GM19452 (cell line): ENCODE data around the gene THRA.
A peak's percentile ranks its signal among the peaks of the same experiment; 100 is the strongest.

Experiments
- ATAC-seq: cut with Tn5 transposase; IDR thresholded peaks from one replicate; pipeline ENCODE4 v1.9.1; 2021; ENCODE audit not compliant: unreplicated experiment

The THRA gene

DNA sequence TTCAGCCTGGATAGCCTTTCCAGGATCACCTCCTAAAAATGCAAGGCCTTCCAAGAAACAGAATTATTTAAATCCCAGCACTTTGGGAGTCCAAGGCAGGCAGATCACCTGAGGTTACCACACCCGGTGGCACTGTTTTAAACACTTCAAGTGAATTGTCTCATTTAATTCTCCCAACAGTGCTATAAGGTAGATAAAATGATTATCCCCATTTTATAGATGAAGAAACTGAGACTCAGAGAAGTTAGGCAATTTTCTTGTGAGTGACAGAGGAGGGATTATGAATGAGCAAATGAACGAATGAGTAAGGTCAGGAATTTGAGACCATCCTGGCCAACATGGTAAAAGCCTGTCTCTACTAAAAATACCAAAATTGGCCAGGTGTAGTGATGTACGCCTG, 16.8 kb downstream of the THRA start:
- no peak for ATAC-seq

DNA sequence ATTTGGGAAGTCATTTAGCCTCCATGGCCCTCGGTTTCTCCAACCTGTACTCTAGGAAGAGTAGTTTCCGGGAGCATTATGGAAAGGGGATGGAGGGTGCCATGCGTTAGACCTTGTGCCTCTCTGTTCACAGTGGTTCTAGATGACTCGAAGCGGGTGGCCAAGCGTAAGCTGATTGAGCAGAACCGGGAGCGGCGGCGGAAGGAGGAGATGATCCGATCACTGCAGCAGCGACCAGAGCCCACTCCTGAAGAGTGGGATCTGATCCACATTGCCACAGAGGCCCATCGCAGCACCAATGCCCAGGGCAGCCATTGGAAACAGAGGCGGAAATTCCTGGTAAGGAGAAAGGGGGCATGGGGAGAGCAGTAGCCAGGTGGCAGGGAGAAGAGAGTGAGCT, 21.7 kb downstream of the THRA start:
- ATAC-seq: no peak

DNA sequence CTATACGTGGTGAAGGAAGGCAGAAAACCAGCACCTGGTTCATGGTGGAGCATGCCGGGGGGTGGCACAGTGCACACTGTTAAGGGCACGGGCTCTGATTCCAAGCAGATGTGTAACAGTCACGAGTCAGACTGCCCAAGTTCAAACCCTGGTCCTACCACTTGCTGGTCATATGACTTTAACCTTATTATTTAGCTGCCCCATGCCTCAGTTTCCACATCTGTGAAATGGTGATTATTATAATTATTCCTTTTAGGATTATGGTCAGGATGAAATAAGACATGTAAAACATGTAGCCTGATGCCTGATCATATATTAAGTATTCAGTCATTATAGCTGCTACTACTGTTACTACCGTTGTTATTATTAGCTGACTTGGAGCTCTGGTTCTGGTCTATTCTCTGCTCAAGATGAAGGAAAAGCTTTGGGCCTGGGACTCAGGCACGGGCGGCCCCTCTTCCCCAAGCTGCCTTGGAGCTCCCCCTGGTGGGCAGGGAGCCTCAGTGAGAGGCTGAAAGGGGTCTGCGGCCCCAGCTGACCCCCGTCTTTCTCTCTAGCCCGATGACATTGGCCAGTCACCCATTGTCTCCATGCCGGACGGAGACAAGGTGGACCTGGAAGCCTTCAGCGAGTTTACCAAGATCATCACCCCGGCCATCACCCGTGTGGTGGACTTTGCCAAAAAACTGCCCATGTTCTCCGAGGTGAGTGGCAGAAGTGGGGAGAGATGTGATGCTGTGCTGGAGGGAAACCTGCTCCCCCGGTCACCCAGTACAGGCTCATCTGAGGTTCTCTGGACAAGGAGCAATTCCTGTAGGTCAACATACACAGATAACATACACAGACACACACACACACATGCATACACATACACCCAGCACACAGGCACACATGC, 23.6 kb downstream of the THRA start:
- no peak for ATAC-seq

DNA sequence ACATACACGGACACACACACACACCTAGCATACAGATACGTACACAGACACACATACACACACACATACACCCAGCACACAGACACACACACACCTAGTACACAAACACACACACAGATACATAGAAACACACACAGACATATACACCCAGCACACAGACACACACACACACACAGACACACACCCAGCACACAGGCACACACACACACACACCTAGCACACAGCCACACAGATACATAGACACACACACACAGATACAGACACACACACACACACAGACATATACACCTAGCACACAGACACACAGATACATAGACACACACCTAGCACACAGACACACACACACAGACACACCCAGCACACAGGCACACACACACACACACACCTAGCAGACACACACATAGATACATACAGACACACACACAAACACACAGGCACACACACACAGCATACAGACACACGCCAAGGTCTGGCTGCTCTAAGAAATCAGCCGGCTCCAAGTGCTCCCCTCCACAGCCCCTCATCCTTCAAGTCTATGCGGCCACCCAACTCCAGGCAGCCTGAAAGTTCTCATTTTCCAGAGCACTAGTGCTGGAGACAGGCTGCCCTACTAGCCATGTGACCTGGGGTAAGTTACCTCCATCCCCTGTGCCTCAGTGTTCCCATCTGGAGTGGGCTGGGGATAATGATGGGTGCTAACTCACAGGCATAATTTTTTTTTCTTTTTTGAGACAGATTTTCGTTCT, 24.5 kb downstream of the THRA start:
- no peak for ATAC-seq

DNA sequence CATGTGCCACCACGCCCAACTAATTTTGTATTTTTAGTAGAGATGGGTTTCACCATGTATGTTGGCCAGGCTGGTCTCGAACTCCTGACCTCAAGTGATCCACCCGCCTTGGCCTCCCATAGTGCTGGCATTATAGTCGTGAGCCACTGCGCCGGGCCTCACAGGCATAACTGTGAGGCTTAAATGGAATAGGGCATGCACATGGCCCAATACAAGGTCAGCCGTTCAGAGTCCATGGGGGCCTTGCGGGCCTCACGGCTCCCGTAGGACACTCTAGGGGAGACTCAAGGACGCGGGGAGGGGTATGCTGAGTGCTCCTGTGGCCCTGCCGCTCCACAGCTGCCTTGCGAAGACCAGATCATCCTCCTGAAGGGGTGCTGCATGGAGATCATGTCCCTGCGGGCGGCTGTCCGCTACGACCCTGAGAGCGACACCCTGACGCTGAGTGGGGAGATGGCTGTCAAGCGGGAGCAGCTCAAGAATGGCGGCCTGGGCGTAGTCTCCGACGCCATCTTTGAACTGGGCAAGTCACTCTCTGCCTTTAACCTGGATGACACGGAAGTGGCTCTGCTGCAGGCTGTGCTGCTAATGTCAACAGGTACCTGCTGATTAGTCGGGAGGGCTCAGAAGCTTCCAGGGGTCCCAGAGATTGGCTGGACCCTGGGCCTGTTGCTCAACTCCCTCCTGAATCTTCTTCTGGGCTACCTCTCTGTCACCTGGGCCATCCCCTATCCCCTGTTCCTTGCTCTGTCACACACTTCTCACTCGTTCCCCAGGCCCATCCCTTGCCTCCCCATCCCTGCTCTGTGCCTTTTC, 25.3 kb downstream of the THRA start:
- no peak for ATAC-seq

DNA sequence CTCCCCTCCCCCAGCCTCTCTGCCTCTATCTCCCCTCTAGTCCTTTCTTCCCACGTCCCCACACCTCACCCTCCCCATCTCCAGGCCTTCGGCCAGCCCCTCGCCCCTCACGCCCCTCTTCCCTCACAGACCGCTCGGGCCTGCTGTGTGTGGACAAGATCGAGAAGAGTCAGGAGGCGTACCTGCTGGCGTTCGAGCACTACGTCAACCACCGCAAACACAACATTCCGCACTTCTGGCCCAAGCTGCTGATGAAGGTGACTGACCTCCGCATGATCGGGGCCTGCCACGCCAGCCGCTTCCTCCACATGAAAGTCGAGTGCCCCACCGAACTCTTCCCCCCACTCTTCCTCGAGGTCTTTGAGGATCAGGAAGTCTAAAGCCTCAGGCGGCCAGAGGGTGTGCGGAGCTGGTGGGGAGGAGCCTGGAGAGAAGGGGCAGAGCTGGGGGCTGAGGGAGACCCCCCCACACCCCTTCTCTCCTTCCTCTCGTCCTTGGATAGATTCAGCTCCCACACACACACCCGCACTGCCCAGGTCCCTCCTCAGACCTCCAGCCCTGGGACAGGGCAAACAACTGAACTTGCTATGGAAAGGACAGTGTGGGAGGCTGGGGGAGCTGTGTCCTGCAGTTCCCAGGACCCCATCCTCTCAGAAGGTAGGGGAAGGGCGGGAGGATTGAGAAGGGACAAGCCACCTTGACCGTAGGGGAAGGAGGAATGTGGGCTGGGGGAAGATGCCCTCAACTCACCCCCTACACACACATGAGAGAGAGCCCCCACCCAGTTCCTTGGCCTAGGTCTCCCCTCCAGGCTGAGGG, 26.5 kb downstream of the THRA start:
- ATAC-seq: no peak

DNA sequence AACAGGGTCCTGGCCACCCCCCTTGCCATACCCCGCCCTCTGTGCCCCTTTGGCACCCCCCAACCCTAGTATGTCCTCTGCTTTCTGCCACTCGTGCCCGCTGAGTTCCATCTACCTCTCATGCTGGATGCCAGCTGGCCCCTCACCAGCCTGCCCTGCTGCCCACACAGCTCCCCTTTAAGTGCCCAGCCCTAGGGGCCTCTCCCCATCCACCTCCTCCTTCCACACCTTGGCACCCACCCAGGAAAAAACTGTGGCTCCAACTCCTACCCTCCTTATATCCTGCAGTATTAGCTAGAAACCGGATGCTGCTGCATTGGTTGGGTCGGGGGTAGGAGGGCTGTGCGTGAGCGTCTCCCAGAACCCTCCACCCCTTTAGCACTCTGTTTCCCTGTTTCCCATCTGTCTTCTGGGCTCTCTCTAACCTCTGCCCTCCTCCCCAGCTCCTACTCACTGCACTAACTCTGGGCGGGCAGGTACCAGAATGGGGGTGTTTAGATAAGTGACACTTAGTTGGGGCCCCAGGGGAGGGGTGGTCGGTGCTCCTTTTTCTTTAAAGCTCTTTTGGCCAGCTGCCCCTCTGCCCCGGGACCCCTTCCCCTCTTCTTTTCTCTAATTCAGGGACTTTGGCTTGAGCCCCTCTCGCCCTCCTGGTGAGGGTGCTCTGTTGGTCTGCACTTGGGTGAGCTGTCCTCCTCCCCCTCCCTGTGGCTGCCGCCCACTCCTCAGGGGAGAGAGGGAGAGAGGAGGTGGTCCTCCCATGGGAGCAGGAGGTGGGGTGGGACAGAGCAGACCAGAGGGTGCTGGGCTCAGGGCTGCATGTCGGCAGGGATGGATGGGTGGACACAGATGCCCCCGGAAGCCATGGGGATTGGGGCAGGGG, 27.7 kb downstream of the THRA start:
- ATAC-seq: no peak

DNA sequence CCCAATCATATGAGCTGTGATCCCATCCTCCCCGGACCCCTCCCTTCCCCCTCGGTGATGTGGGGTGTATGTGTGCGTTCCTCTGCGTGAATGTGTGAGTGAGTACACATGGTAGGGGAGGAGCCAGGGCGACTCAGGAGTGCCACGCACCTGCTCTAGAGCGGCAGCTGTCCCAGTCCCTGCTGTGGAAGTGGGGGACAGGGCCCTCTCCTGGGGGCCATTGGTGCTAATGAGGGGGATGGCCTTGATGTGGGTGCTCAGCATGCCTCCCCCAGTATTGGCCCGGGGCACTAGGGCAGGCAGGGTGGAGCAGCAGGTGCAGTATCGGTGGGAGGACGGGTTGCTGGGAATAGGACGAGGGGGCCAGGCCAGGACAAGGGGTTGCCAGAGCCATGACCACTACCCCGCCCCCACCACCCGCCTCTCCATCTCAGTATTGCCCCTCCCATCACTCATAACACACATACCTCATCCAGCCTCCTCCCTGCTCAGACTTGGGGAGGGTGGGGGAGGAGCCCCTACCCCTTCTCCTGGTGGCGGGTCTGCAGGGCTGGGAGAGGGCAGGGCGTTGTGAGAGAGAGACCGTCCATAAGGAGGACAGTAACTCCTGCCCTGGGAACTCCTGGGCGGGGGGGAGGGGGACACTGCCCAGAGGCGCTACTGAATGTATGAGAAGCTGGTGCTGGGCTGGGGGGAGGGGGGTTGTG, 29.1 kb downstream of the THRA start:
- ATAC-seq: no peak

DNA sequence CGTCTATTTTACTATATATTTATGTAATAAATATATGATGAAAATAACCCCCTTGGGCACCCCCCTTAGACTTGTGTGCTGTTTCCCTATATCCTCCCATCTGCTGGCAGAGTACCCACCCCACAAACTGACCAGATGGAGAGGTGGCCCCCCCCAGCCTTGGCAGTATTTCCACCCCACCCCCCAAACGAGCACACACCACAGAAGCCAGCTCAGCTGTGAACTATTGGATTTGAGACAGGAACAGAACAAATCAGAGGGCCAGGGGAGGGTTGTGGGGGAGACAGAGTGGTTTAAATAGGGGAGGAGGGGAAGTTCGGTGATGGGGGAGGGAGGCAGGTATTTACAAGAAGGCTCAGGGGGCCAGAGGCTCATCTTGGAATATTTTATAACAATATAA, 29.8 kb downstream of the THRA start:
- ATAC-seq: no peak

DNA sequence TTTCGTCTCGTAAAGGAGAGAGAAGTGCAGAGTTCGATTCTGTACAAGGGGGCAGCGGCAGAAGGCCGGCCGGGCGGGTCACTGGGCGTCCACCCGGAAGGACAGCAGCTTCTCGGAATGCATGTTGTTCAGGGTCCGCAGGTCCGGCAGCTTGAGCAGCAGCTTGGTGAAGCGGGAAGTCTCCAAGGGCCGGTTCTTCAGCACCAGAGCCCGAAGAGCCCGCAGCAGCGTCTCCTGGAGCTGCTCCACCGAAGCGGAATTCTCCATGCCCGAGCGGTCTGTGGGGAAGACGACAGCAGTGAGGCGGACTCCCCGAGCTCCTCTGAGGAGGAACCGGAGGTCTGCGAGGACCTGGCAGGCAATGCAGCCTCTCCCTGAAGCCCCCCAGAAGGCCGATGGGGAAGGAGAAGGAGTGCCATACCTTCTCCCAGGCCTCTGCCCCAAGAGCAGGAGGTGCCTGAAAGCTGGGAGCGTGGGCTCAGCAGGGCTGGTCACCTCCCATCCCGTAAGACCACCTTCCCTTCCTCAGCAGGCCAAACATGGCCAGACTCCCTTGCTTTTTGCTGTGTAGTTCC, 30.3 kb downstream of the THRA start:
- no peak for ATAC-seq

DNA sequence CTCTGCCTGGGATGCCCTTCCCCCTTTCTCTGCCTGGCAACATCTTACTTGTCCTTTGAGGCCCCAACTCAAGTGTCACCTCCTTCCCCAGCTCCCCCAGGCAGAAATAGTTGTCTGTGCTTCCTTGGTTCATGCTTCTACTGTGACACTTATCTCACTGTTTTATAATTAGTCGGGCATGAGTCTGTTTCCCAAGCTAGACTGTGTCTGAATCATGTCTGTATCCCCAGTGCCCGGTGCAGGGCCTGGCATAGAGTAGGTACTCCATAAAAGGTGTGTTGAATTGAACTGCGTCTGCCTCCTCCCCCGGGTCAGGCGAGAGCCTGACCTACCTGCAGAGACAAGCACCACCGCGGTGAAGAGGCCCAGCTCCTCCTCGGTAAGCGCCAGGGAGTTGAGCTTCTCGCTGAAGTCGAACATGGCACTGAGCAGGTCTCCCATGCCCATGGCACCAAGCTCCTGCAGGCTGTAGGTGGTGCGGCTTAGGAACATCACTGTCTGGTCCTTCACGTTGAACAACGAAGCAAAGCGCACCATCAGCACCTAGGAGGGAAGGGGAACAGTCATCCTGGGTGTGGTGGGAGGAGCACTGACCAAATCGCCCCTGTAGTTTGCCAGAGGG, 30.9 kb downstream of the THRA start:
- no peak for ATAC-seq

DNA sequence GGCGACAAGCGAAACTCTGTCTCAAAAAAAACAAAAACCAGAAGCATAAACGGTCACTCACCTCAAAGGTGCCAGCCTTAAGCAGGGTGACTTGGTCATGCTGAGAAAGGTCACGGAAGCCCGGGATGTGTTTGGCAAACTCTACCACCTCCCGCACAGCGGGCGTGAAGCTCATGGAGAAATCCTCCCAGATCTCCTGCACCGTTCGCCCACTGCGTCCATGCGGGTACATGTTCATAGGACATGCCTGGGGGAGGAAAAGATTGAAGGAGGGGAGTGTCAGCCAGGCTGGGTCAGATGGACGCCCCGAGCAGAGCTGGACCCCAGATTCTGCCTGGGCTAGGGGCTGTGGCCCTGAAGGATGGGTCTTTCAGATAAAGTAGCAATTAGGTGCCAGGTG, 32.1 kb downstream of the THRA start:
- ATAC-seq: no peak

DNA sequence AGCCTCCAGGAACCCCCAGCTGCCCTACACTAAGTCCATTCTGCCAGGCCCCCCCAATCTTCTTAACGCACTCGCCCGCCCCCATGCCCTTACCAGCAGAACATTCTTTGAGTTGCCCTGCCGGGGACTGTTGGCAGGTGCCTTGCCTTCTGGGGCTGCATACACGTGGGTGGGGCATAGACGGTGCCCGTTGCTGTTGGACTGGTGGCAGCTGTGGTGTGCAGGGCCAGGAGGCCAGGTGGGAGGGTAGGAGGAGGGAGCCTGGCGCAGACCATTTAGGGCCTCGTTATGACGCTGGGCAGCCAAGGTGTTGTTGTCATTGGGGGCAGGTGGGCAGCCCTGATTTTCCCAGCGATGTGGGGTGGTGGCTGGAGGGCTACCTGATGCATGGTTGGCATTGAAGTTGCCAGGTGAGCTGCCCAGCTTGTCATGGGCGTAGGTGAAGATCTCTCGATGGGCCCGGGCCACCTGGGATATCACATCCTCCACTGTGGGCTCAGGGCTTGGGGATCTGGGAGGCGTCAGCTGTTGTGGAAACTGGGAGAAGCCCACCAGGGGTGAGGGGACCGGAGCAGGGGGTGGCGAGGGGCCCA, 32.7 kb downstream of the THRA start:
- no peak for ATAC-seq

DNA sequence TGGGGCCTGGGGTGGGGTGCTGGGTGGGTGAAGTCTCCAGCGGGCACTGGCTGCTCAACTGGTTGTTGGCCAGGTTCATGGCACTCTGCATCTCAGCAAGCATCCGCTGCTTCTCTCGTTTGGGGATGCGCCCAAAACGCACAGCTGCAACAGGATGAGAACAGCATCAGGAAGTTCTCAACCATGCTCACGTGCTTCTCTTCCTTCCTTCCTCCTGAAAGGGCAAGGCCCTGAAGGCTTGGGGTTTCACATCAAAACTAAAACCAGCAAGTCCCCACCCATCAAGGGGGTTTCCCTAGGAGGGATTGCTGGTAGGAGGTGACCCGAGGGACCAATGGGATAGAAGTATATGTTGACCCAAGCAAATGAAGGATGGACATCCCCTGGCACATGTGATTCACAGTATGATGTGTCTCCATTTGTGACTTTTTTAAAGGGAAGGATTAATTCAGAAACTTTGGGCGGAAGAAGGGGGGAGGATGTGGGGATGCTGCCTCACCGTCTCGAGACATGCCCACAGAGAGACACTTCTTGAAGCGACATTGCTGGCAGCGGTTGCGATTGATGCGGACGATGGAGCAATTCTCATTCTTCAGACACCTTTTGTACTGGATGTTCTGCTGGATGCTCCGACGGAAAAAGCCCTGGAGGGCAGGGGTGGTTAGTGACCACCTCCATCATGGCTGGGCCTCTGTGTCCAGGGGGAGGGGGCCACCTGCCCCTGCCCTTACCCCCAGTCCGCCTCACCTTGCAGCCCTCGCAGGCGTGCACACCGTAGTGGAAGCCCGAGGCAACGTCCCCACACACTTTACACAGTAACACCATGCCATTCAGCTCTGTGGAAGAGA, 33.4 kb downstream of the THRA start:
- ATAC-seq: peak; percentile 48

DNA sequence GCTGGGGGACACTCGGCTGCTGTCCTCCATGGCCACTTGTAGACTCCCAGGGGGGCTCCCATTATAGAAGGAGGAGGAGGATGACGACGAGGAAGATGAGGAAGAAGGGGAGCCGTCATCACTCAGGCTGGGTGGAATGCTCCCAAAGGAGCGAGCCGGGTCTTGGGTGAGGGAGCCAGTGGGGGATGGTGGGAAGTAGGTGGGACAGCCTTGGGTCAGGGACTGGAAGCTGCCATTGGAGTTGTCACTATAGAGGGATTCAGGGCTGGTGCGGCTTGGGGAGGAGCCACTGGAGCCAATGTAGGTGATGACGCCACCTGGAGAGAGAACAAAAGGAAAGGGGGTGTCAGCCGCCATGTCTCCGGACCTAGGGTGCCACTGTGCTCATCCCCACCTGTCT, 34.3 kb downstream of the THRA start:
- no peak for ATAC-seq

DNA sequence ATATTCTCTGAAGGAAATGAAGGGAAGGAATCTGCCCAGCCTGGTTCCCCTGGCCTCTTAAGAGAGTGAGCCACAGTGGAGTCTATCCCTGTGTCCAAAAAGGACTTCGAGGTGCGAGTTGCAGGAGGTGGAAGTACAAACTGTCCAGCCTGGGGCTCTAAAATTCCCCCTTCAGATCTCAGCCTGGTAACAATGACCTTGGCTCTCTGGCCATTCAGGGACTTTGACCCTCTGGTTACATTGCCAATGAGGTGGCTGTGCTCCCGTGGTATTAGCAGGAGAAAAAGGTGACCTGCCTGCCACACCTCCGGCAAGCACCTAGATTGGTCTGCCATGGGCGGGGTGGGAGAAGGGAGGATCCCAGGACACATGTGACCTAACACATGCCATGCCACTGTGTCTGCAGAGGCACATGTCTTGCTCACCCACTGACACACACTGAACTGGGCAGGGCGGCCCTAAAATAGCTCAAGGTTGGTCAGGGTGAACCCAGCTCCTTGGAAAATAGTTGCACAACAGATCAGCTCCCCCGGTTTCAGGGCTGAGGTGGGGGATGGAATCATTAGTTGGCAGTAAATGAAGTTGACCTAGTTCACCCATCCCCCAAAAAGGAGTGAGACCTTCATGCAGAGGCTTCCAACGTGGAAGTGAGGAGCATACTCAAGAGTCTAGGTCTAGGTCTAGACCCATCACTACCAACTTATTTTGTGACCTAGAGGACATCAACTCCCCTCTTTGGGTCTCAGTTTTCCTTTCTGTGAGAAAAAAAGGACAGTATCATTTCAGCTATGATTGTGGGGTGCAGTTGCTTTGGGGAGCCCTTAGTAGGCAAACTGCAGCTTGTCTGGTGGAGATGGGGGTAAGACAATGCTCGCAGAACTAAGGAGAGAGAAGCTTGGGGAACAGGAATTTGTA, 35.4 kb downstream of the THRA start:
- no peak for ATAC-seq
